Neural cell (in vitro differentiated cells): ENCODE data around the gene INO80C. TPM values are rescaled to one million over a fixed set of nuclear protein-coding genes. Genes with fewer than 3 reads are reported as not detected.
A peak's percentile ranks its signal among the peaks of the same experiment; 100 is the strongest.

Source experiments
- H2AFZ ChIP-seq: fragments of 200-600, 300-800 bp; sonication (generic), shearing (Covaris generic); 2 replicates; pipeline ENCODE4 v1.6.0; 2014; ENCODE audit warnings: low read depth, mild to moderate bottlenecking, antibody characterized with exemption, low read length, moderate library complexity
- H3F3A ChIP-seq: fragments of 200-600 bp; shearing (Covaris generic); 2 replicates; pipeline ENCODE4 v1.6.1; 2016; ENCODE audit warnings: mild to moderate bottlenecking, moderate library complexity, mixed read lengths, antibody characterized with exemption, low read length; ENCODE audit not compliant: insufficient read depth, poor library complexity, severe bottlenecking
- H3K27ac ChIP-seq: fragments of 200-600, 300-800 bp; sonication (generic), shearing (Covaris generic); 2 replicates; pipeline ENCODE4 v1.5.1; 2014; ENCODE audit warnings: mild to moderate bottlenecking, low read length, moderate library complexity
- H3K27me3 ChIP-seq: fragments of 300-800, 200-600 bp; sonication (generic), shearing (Covaris generic); 2 replicates; pipeline ENCODE4 v1.6.0; 2014; ENCODE audit warnings: mild to moderate bottlenecking, low read depth, low read length, moderate library complexity; ENCODE audit not compliant: insufficient read depth
- H3K36me3 ChIP-seq: fragments of 300-800, 200-600 bp; sonication (generic), shearing (Covaris generic); 2 replicates; pipeline ENCODE4 v1.5.1; 2014; ENCODE audit warnings: mild to moderate bottlenecking, antibody characterized with exemption, low read length, moderate library complexity; ENCODE audit not compliant: insufficient read depth
- H3K4me2 ChIP-seq: fragments of 300-800, 200-600 bp; sonication (generic), shearing (Covaris generic); 2 replicates; pipeline ENCODE4 v1.6.0; 2014; ENCODE audit warnings: mild to moderate bottlenecking, low read length
- H3K4me3 ChIP-seq: fragments of 300-800, 200-600 bp; sonication (generic), shearing (Covaris generic); 2 replicates; pipeline ENCODE4 v1.5.1; 2014; ENCODE audit warnings: mild to moderate bottlenecking, low read length, moderate library complexity
- H3K79me2 ChIP-seq: fragments of 200-600 bp; shearing (Covaris generic); replicated peaks from 2 replicates; pipeline ENCODE4 v1.6.0; 2014; ENCODE audit warnings: mild to moderate bottlenecking, low read length, moderate library complexity; ENCODE audit not compliant: insufficient read depth
- H3K9ac ChIP-seq: fragments of 300-800, 200-600 bp; sonication (generic), shearing (Covaris generic); 2 replicates; pipeline ENCODE4 v1.6.1; 2016; ENCODE audit warnings: mild to moderate bottlenecking, low read length, mixed read lengths
- H3K9me2 ChIP-seq: fragments of 200-600 bp; shearing (Covaris generic); 2 replicates; pipeline ENCODE4 v1.6.1; 2016; ENCODE audit warnings: mild to moderate bottlenecking, low read length, mixed read lengths; ENCODE audit not compliant: insufficient read depth
- H3K9me3 ChIP-seq: fragments of 200-600, 300-800 bp; sonication (generic), shearing (Covaris generic); 2 replicates; pipeline ENCODE4 v1.6.1; 2016; ENCODE audit warnings: mild to moderate bottlenecking, mixed run types, low read length, moderate library complexity, mixed read lengths
- H4K20me1 ChIP-seq: fragments of 200-600 bp; shearing (Covaris generic); 2 replicates; pipeline ENCODE4 v1.6.1; 2016; ENCODE audit warnings: mild to moderate bottlenecking, mixed run types; ENCODE audit not compliant: insufficient read depth
- EP300 ChIP-seq: fragments of 450-650 bp; conservative IDR thresholded peaks from 2 replicates; pipeline ENCODE4 v1.6.1; 2014; ENCODE audit warnings: antibody characterized with exemption, mild to moderate bottlenecking, moderate library complexity; ENCODE audit not compliant: poor library complexity, severe bottlenecking
- EZH2 ChIP-seq: fragments of 200-600, 300-800 bp; shearing (Covaris generic), sonication (generic); IDR thresholded peaks from 2 replicates; pipeline ENCODE4 v1.6.1; 2014; ENCODE audit warnings: antibody characterized with exemption, low read length, borderline replicate concordance, mild to moderate bottlenecking; ENCODE audit not compliant: insufficient read depth, poor library complexity, severe bottlenecking
- MXI1 ChIP-seq: fragments of 450-650 bp; conservative IDR thresholded peaks from 2 replicates; pipeline ENCODE4 v1.6.1; 2014; ENCODE audit warnings: antibody characterized with exemption, mild to moderate bottlenecking; ENCODE audit not compliant: poor library complexity, severe bottlenecking
- POLR2AphosphoS5 ChIP-seq: IDR thresholded peaks from 2 replicates; pipeline ENCODE4 v1.6.1; 2012
- RAD21 ChIP-seq: fragments of 450-650 bp; conservative IDR thresholded peaks from 2 replicates; pipeline ENCODE4 v1.6.1; 2014; ENCODE audit warnings: antibody characterized with exemption, mild to moderate bottlenecking, moderate library complexity
- SMC3 ChIP-seq: fragments of 450-650 bp; conservative IDR thresholded peaks from 2 replicates; pipeline ENCODE4 v1.6.1; 2014; ENCODE audit warnings: antibody characterized with exemption, mild to moderate bottlenecking, moderate library complexity; ENCODE audit not compliant: poor library complexity
- TAF1 ChIP-seq: IDR thresholded peaks from 2 replicates; pipeline ENCODE4 v1.6.1; 2012; ENCODE audit warnings: low read depth
- polyA plus RNA-seq: library from polyadenylated mRNA; depleted of rRNA; stranded (reverse); fragments of >200 nt; gene quantifications from 2 replicates; pipeline ENCODE4 v1.2.3, GENCODE V29; 2014
- TF ChIP-seq, protein P1 (sequence below): fragments of 450-650 bp; IDR thresholded peaks from 2 replicates; pipeline ENCODE4 v1.5.1; 2014; ENCODE audit warnings: antibody characterized with exemption, mild to moderate bottlenecking, moderate library complexity; ENCODE audit not compliant: poor library complexity, severe bottlenecking
- TF ChIP-seq, protein P2 (sequence below): IDR thresholded peaks from 2 replicates; pipeline ENCODE4 v1.6.1; 2012; ENCODE audit warnings: borderline replicate concordance

INO80C gene
- polyA plus RNA-seq, 1 donor from 2014 or later, result 30.5 TPM

DNA sequence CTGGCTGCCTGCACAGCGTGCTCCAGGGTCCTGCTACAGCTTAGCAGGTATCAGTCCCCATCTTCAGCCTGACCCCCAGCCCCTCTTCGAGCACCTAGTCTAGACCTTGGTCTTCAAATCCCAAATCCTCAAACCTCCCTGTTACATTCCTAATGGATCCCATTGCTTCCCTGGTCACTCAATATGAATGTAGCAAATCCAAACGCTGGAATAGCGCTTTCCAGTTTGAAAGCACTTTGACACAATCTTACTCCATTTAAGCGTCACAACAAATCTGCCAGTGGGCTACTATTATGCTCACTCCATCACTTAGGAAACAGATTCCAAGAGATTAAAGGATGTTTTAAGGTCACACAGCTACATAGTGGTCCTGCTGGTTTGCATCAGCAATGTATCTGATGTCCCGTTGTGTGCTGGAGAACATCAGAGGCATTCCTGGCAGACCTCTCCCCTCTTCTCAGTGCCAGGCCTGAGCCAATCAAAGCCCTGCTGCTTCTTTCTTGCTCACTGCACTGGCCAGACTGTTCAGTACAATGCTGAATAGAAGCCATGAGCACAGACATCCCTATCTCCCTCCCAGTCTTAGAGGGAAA, 11.1 kb upstream of the INO80C start:
- Histone ChIP-seq H3K27ac (peak overlapping the region; percentile 26), H3K4me3 (no peak overlapping the region), H3K9ac (no peak overlapping the region)

DNA sequence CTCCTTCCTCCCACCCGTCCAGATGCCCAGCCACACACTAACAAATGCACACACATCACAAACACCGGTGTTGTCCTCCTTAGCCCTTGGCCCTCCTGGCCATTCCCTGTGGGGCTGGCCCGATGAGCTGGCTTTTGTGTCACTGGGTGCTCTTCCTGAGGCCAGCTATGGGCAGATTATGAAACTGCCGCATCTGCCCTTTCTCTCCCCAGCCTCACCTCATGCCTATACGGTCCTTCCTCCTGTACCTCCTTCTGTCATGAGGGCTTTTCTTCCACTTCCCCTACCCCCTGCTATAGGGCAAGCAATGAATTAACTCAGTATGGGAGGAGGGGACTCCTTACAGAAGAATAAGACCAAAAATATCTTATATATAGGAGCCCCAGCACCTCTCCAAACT, 10.3 kb upstream of the INO80C start:
- Histone ChIP-seq H3F3A (no peaks in the 10 kb centered on the region), H3K9me3 (no peaks in the 10 kb centered on the region), H4K20me1 (no peaks in the 10 kb centered on the region), H3K27me3 (no peaks in the 10 kb centered on the region), H3K79me2 (no peaks in the 10 kb centered on the region), H3K9me2 (no peaks in the 10 kb centered on the region), H3K27ac (no peak overlapping the region), H3K36me3 (no peaks in the 10 kb centered on the region), H3K4me3 (no peak overlapping the region), H2AFZ (no peak overlapping the region), H3K4me2 (no peak overlapping the region), H3K9ac (no peak overlapping the region)
- TF ChIP-seq, protein P1, sequence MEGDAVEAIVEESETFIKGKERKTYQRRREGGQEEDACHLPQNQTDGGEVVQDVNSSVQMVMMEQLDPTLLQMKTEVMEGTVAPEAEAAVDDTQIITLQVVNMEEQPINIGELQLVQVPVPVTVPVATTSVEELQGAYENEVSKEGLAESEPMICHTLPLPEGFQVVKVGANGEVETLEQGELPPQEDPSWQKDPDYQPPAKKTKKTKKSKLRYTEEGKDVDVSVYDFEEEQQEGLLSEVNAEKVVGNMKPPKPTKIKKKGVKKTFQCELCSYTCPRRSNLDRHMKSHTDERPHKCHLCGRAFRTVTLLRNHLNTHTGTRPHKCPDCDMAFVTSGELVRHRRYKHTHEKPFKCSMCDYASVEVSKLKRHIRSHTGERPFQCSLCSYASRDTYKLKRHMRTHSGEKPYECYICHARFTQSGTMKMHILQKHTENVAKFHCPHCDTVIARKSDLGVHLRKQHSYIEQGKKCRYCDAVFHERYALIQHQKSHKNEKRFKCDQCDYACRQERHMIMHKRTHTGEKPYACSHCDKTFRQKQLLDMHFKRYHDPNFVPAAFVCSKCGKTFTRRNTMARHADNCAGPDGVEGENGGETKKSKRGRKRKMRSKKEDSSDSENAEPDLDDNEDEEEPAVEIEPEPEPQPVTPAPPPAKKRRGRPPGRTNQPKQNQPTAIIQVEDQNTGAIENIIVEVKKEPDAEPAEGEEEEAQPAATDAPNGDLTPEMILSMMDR, result no peak
- TF ChIP-seq EP300 (no peak), MXI1 (no peak), EZH2 (no peak), POLR2AphosphoS5 (no peak), TAF1 (no peak), SMC3 (no peak), RAD21 (no peak)
- TF ChIP-seq, protein P2, sequence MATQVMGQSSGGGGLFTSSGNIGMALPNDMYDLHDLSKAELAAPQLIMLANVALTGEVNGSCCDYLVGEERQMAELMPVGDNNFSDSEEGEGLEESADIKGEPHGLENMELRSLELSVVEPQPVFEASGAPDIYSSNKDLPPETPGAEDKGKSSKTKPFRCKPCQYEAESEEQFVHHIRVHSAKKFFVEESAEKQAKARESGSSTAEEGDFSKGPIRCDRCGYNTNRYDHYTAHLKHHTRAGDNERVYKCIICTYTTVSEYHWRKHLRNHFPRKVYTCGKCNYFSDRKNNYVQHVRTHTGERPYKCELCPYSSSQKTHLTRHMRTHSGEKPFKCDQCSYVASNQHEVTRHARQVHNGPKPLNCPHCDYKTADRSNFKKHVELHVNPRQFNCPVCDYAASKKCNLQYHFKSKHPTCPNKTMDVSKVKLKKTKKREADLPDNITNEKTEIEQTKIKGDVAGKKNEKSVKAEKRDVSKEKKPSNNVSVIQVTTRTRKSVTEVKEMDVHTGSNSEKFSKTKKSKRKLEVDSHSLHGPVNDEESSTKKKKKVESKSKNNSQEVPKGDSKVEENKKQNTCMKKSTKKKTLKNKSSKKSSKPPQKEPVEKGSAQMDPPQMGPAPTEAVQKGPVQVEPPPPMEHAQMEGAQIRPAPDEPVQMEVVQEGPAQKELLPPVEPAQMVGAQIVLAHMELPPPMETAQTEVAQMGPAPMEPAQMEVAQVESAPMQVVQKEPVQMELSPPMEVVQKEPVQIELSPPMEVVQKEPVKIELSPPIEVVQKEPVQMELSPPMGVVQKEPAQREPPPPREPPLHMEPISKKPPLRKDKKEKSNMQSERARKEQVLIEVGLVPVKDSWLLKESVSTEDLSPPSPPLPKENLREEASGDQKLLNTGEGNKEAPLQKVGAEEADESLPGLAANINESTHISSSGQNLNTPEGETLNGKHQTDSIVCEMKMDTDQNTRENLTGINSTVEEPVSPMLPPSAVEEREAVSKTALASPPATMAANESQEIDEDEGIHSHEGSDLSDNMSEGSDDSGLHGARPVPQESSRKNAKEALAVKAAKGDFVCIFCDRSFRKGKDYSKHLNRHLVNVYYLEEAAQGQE, result no peak

More for the DNA sequence above, 11.1 kb upstream of the INO80C start:
- no peaks in the 10 kb centered on the region for H3K9me2 ChIP-seq
- no peaks in the 10 kb centered on the region for H3F3A ChIP-seq
- TF ChIP-seq, protein P1, result no peak
- TF ChIP-seq SMC3, result no peak
- TF ChIP-seq EZH2, result no peak
- TF ChIP-seq EP300, result peak; percentile 51
- TF ChIP-seq, protein P2, result peak; percentile 99
- no peak for TF ChIP-seq MXI1
- TF ChIP-seq RAD21, result no peak
- peak; percentile 85 for TF ChIP-seq POLR2AphosphoS5
- no peak for TF ChIP-seq TAF1
- no peaks in the 10 kb centered on the region for H3K27me3 ChIP-seq
- no peaks in the 10 kb centered on the region for H3K79me2 ChIP-seq
- H4K20me1 ChIP-seq, result no peaks in the 10 kb centered on the region
- H3K9me3 ChIP-seq, result no peaks in the 10 kb centered on the region
- H3K4me2 ChIP-seq, result no peak overlapping the region
- H3K36me3 ChIP-seq, result no peaks in the 10 kb centered on the region
- H2AFZ ChIP-seq, result no peak overlapping the region
